VCaP (cell line): ENCODE measurements around the gene SYNGR1.

ENCODE experiments used
- H3K27ac ChIP-seq: fragments of 450-650 bp; 2 replicates; pipeline ENCODE4 v1.5.1; 2017
- TF ChIP-seq, protein P1 (sequence below): fragments of 450-650 bp; conservative IDR thresholded peaks from 2 replicates; pipeline ENCODE4 v1.5.1; 2017; ENCODE audit warnings: mild to moderate bottlenecking, moderate library complexity

Gene SYNGR1

DNA sequence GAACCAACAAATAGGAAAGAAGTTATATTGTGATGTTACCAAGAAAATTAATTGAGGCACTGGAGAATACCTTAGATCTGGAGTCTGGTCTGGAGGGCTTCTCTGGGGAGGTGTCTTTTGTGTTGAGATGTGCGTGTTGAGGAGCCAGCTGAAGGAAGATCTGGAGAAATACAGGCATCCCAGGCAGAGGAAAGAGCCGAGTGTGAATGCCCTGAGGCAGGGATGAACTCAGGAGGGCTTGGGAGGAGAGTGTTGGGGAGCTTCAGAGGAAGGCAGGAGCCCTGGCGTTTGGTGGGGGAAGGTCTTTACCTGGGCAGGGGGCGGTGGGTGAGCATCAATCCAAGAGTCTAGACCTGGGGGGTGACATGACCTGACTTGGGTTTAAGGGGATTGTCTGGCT, 13.1 kb downstream of the SYNGR1 start:
- H3K27ac ChIP-seq: no peak overlapping the region
- TF ChIP-seq, protein P1, sequence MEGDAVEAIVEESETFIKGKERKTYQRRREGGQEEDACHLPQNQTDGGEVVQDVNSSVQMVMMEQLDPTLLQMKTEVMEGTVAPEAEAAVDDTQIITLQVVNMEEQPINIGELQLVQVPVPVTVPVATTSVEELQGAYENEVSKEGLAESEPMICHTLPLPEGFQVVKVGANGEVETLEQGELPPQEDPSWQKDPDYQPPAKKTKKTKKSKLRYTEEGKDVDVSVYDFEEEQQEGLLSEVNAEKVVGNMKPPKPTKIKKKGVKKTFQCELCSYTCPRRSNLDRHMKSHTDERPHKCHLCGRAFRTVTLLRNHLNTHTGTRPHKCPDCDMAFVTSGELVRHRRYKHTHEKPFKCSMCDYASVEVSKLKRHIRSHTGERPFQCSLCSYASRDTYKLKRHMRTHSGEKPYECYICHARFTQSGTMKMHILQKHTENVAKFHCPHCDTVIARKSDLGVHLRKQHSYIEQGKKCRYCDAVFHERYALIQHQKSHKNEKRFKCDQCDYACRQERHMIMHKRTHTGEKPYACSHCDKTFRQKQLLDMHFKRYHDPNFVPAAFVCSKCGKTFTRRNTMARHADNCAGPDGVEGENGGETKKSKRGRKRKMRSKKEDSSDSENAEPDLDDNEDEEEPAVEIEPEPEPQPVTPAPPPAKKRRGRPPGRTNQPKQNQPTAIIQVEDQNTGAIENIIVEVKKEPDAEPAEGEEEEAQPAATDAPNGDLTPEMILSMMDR: no peak

DNA sequence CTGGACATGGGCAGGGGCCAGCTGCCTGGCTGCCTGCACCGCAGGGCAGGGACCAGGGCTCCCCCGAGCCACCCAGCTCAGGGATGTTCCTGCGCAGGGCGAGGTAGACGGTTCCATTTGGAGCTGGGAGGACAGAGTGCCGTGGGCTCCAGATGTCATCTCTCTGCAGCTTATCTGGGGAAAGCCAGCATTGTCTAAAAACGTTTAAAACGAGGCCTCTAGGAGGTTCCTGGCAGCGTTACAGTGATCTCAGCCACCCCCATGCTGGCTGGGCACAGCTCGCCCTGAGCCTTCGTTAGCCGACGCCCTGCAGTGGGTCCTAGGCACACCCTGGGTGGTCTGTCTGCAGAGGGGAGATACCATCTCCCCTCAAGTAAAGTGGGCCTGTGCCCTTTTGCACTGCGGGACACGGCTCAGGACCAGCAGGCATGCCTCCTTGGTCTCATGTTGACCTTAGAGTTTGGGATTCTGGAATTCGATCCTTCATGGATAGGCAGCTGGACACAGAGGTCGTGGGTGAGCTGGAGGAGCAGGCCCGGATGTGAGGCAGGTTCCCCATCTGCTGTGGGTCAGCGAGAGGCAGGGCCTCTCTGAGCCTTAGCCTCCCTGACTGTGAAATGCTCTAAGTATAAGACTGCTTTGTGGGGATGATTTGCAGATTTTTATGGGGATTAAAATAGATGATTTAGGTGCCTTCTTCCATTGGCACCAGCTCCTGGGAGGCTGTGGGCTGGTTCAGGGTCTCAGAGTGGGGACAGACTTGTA, 14.1 kb downstream of the SYNGR1 start:
- TF ChIP-seq, protein P1: no peak
- H3K27ac ChIP-seq: no peak overlapping the region

DNA sequence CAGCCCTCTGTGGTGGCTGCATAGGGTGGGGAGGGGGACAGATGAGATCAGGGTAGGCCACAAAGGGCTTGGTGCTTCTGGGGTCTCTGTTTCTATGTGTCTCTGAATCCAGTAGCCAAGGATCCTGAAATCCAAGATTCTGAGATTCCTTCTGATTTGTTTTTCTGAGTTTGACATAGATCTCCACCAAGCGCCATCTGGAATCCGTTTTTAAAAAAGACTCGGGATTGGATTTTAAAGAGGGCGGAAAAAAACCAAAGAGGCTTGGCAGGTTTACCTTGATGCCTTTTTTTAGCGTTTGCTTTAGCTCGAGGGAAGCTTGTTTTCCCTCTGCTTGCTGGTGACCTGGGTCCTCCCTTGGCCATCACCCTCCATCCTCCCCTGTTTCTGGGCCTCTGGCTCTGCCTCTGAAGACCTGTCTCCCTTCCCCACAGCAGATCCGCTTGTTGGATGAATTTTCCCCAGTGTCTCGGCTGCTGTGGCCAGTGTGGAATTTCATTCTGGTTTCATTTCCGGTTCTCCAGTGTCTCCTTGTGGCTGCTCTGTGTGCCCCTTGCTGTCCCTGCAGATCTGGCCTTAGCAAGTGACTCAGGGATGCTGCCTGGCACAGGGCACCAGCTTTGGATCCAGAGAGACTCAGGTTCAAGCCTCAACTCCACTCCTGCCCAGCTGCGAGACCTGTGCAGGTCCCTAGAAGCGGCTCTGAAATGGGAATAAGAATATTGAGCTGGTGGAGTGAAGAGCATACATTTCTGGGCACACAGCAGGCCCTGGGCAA, 15.1 kb downstream of the SYNGR1 start:
- TF ChIP-seq, protein P1: no peak
- no peak overlapping the region for H3K27ac ChIP-seq

DNA sequence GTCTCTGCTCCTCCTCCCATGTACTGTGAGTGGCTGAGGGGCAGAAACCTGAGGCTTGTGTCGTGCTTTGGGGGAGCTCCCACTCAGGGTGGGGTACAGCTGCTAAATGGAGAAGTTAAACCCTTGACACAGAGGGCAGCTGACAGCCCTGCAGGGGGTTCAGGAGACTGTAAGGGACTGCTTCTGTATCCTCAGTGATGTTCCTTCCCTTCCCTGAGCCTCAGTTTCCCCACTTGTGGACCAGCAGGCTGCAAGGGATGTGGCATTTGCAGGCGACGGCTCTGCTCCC, 15.6 kb downstream of the SYNGR1 start:
- TF ChIP-seq, protein P1: no peak
- no peak overlapping the region for H3K27ac ChIP-seq

DNA sequence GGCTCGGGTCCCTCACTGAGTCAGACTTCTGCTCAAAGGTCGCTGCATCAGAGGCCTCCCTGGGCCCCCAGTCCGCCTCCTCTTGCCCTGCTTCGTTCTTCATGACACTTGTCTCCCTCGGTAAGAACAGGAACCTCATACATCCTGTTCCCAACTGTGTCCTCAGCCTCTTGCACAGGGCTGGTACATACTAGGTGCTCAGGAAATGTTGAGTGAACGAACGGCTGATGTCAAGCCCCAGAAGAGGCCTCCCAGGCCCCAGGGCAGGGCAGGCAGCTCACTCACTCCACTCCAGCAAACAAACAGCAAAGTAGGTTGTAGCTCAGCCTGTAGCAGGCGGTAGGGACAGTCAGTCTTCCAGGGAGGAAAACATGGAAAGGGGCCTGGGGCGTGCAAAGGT, 17.2 kb downstream of the SYNGR1 start:
- no peak overlapping the region for H3K27ac ChIP-seq

DNA sequence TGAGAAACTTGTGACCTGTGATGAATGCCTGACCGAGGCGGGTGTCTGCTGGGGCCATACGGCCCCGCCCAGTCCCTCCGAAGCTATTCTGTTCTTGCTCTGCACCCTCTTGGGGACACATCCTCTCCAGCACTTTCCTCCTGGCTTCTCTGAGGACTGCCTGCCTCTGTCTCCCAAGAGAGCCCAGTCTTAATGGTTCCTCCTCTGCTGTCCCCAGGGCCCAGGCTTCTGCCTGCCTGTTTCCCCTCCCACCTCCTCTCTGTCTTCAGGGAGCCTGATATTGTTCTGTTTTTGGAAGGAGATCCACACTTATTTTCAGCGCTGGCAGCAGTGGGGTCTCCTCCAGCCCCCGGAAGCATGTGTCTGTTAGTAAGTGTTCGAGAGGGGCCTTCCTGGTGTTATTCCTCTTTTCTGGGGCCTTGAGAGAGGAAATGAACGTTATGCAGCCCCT, 18.7 kb downstream of the SYNGR1 start:
- no peak overlapping the region for H3K27ac ChIP-seq
- TF ChIP-seq, protein P1: no peak

More for the DNA sequence above, 17.2 kb downstream of the SYNGR1 start:
- TF ChIP-seq, protein P1: no peak

DNA sequence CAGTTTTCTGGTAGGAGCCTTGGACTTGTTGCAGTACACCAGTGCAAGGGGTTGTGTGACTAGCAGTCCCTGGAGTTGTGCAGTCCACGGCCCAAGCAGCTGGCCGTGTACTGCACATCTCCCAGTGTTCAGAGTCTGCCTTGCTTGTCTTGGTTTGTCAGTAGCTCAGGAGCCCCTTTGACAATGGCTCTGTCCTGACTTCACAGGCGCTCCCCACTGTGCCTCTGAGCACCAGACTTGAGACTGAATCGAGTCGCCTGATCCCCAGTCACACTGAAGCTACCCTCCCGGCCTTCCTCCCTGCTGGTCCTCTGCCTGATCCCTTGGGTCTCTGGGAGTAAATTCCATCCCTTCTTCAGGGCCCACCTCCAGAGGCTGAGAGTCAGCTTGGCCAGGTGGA, 19.4 kb downstream of the SYNGR1 start:
- TF ChIP-seq, protein P1: no peak

More for the DNA sequence above, 19.4 kb downstream of the SYNGR1 start:
- no peak overlapping the region for H3K27ac ChIP-seq
